Measurements from ENCODE around the gene PDZK1IP1. TPM values are rescaled to one million over a fixed set of nuclear protein-coding genes. Genes with fewer than 3 reads are reported as not detected.

PDZK1IP1 gene
- total RNA-seq, 1 experiment from 2014 or later = not detected

DNA sequence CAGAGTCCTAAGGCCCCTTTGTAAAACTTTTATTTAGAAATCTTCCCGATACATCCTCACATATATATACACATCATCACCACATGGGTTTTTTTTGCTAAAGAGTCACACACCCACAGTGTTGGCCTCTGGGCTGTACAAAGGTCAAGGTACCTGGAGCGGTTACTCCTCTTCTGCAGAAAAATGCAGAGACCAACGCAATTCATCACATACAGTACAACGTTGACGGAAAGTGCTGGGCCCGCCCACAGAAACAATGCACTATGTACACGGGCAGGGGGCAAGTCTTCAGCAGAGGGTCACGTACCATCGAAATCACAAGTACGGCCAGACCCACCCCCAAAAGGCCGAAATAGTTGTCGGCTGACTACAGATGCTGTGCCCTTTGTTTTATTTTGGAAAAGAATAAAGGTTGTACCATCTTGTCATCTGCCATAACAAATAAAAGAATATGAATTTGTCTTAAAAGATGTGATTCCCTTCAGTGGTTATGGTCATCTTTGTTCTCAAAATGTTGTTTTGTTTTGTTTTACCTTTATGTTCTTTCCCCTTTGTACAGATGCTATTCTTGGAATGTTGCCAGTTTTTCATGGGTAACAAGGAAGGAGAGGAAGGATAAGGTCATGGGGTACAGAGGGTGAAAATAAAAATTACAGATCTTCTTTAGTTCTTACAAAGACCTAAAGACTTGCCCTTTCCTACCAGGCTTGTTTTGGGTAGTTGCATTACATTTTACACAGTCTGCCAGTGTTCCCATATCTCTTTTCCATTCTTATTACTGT, 26.6 kb upstream of the PDZK1IP1 start:
- intact Hi-C loops (cut with micrococcal nuclease) = no loop called here
- Histone ChIP-seq H2AFZ (ENCODE audit: low read depth, low read length, poor library complexity, severe bottlenecking) (no peak overlapping the region), H3K36me3 (ENCODE audit: control insufficient read depth in 1 of 2, insufficient read depth in 2 of 2, low read length in 2 of 2) (no peaks in the 10 kb centered on the region), H3K79me2 (ENCODE audit: insufficient read depth, low read length) (no peaks in the 10 kb centered on the region), H3K4me3 (replicated peaks in 1 of 2; ENCODE audit: low read depth in 1 of 2, low read length in 2 of 2) (no peak overlapping the region), H3K9me3 (ENCODE audit: control insufficient read depth in 1 of 2, insufficient read depth in 1 of 2, low read depth in 1 of 2, low read length in 2 of 2) (no peaks in the 10 kb centered on the region), H3K27me3 (ENCODE audit: insufficient read depth, low read length) (no peaks in the 10 kb centered on the region), H3K27ac (ENCODE audit: low read depth, low read length) (no peak overlapping the region), H3K4me2 (ENCODE audit: low read length) (no peak overlapping the region), H3K9ac (ENCODE audit: low read length) (no peak overlapping the region), H3K9me2 (ENCODE audit: insufficient read depth) (no peaks in the 10 kb centered on the region), H4K20me1 (ENCODE audit: insufficient read depth) (no peaks in the 10 kb centered on the region), H3K4me1 (ENCODE audit: control insufficient read depth in 1 of 2, insufficient read depth in 2 of 2, low read length in 2 of 2) (no peaks in the 10 kb centered on the region)
- RAD21 ChIA-PET (ENCODE audit: low non-redundant PET in 1 of 2, low total read pairs in 2 of 2, uncharacterized antibody in 2 of 2, unreplicated experiment in 2 of 2) = no interaction called here
- ATAC-seq (no peak), DNase-seq (ENCODE audit: low read depth, low spot score) (no peak)
- BruUV-seq (replicated peaks) = no TSS peak
- POLR2A ChIA-PET = no interaction called here
- TF ChIP-seq, protein P1, sequence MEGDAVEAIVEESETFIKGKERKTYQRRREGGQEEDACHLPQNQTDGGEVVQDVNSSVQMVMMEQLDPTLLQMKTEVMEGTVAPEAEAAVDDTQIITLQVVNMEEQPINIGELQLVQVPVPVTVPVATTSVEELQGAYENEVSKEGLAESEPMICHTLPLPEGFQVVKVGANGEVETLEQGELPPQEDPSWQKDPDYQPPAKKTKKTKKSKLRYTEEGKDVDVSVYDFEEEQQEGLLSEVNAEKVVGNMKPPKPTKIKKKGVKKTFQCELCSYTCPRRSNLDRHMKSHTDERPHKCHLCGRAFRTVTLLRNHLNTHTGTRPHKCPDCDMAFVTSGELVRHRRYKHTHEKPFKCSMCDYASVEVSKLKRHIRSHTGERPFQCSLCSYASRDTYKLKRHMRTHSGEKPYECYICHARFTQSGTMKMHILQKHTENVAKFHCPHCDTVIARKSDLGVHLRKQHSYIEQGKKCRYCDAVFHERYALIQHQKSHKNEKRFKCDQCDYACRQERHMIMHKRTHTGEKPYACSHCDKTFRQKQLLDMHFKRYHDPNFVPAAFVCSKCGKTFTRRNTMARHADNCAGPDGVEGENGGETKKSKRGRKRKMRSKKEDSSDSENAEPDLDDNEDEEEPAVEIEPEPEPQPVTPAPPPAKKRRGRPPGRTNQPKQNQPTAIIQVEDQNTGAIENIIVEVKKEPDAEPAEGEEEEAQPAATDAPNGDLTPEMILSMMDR (IDR thresholded peaks at IDR 0.05 in 2 of 3, conservative IDR thresholded peaks at IDR 0.05 in 1 of 3; ENCODE audit: borderline replicate concordance in 1 of 3, insufficient read depth in 1 of 3, low read depth in 2 of 3, low read length in 2 of 3) = no peak
- TF ChIP-seq ELF1 (IDR thresholded peaks at IDR 0.05; ENCODE audit: borderline replicate concordance, low read depth) = no peak
- TF ChIP-seq, protein P2, sequence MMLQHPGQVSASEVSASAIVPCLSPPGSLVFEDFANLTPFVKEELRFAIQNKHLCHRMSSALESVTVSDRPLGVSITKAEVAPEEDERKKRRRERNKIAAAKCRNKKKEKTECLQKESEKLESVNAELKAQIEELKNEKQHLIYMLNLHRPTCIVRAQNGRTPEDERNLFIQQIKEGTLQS (IDR thresholded peaks at IDR 0.05) = no peak
- TF ChIP-seq TCF7L2 (IDR thresholded peaks at IDR 0.05; ENCODE audit: borderline replicate concordance, extremely low read depth, insufficient read depth, insufficient read length) = no peak
- no peak for TF ChIP-seq ZFX (IDR thresholded peaks at IDR 0.05)
- TF ChIP-seq EGR1 (IDR thresholded peaks at IDR 0.05; ENCODE audit: low read depth) = no peak
- TF ChIP-seq EZH2phosphoT487 (IDR thresholded peaks at IDR 0.05; ENCODE audit: borderline replicate concordance) = no peak
- TF ChIP-seq FOSL1 (IDR thresholded peaks at IDR 0.05; ENCODE audit: low read depth) = no peak
- TF ChIP-seq CBX3 (IDR thresholded peaks at IDR 0.05; ENCODE audit: low read depth) = no peak
- TF ChIP-seq POLR2AphosphoS5 (IDR thresholded peaks at IDR 0.05; ENCODE audit: low read depth, low read length) = no peak
- no peak for TF ChIP-seq SIN3A (IDR thresholded peaks at IDR 0.05; ENCODE audit: low read depth)
- TF ChIP-seq EZH2 (IDR thresholded peaks at IDR 0.05) = no peak
- no peak for TF ChIP-seq CEBPB (IDR thresholded peaks at IDR 0.05; ENCODE audit: low read depth)
- TF ChIP-seq RAD21 (IDR thresholded peaks at IDR 0.05; ENCODE audit: low read depth) = no peak
- no peak for TF ChIP-seq SRF (IDR thresholded peaks at IDR 0.05; ENCODE audit: low read depth)
- TF ChIP-seq, protein P3, sequence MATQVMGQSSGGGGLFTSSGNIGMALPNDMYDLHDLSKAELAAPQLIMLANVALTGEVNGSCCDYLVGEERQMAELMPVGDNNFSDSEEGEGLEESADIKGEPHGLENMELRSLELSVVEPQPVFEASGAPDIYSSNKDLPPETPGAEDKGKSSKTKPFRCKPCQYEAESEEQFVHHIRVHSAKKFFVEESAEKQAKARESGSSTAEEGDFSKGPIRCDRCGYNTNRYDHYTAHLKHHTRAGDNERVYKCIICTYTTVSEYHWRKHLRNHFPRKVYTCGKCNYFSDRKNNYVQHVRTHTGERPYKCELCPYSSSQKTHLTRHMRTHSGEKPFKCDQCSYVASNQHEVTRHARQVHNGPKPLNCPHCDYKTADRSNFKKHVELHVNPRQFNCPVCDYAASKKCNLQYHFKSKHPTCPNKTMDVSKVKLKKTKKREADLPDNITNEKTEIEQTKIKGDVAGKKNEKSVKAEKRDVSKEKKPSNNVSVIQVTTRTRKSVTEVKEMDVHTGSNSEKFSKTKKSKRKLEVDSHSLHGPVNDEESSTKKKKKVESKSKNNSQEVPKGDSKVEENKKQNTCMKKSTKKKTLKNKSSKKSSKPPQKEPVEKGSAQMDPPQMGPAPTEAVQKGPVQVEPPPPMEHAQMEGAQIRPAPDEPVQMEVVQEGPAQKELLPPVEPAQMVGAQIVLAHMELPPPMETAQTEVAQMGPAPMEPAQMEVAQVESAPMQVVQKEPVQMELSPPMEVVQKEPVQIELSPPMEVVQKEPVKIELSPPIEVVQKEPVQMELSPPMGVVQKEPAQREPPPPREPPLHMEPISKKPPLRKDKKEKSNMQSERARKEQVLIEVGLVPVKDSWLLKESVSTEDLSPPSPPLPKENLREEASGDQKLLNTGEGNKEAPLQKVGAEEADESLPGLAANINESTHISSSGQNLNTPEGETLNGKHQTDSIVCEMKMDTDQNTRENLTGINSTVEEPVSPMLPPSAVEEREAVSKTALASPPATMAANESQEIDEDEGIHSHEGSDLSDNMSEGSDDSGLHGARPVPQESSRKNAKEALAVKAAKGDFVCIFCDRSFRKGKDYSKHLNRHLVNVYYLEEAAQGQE (IDR thresholded peaks at IDR 0.05; ENCODE audit: low read depth) = no peak
- no peak for TF ChIP-seq POLR2A (IDR thresholded peaks at IDR 0.05; ENCODE audit: borderline replicate concordance, extremely low read depth, insufficient read depth, insufficient read length)
- no peak for TF ChIP-seq ZNF274 (IDR thresholded peaks at IDR 0.05; ENCODE audit: low read depth, low read length)
- CTCF ChIA-PET = no interaction called here

All from HCT116 (cell line).